GM06990 (cell line): ENCODE data around the gene EPSTI1.

Experiments
- DNase-seq: peaks from one replicate; pipeline ENCODE4 v3.0.0-alpha.2; 2011; ENCODE audit not compliant: insufficient read length; ENCODE audit errors: extremely low read depth
- H3K27me3 ChIP-seq: replicated peaks from 2 replicates; pipeline ENCODE4 v1.6.0; 2011; ENCODE audit warnings: low read length; ENCODE audit not compliant: control insufficient read depth, insufficient read depth
- H3K36me3 ChIP-seq: 2 replicates; pipeline ENCODE4 v1.5.1; 2011; ENCODE audit warnings: low read length; ENCODE audit not compliant: control insufficient read depth, insufficient read depth
- H3K4me3 ChIP-seq: replicated peaks from 2 replicates; pipeline ENCODE4 v1.5.1; 2011; ENCODE audit warnings: low read depth, mild to moderate bottlenecking, control low read depth, low read length
- TF ChIP-seq, protein P1 (sequence below): IDR thresholded peaks from 2 replicates; pipeline ENCODE4 v1.5.1; 2011; ENCODE audit warnings: low read length, control low read depth, mild to moderate bottlenecking, inconsistent platforms; ENCODE audit not compliant: insufficient read depth, poor library complexity, severe bottlenecking

EPSTI1 gene

GRCh38 chr13:43021926-43022670, 30.1 kb upstream of the EPSTI1 start:
- TF ChIP-seq, protein P1, sequence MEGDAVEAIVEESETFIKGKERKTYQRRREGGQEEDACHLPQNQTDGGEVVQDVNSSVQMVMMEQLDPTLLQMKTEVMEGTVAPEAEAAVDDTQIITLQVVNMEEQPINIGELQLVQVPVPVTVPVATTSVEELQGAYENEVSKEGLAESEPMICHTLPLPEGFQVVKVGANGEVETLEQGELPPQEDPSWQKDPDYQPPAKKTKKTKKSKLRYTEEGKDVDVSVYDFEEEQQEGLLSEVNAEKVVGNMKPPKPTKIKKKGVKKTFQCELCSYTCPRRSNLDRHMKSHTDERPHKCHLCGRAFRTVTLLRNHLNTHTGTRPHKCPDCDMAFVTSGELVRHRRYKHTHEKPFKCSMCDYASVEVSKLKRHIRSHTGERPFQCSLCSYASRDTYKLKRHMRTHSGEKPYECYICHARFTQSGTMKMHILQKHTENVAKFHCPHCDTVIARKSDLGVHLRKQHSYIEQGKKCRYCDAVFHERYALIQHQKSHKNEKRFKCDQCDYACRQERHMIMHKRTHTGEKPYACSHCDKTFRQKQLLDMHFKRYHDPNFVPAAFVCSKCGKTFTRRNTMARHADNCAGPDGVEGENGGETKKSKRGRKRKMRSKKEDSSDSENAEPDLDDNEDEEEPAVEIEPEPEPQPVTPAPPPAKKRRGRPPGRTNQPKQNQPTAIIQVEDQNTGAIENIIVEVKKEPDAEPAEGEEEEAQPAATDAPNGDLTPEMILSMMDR = no peak
- H3K36me3 ChIP-seq = no peaks in the 10 kb centered on the region
- no peaks in the 10 kb centered on the region for H3K27me3 ChIP-seq
- H3K4me3 ChIP-seq = no peak overlapping the region
- DNase-seq = no peak

GRCh38 chr13:43020794-43021193, 28.8 kb upstream of the EPSTI1 start:
- TF ChIP-seq, protein P1 = no peak
- no peak for DNase-seq
- Histone ChIP-seq H3K4me3 (no peak overlapping the region), H3K27me3 (no peaks in the 10 kb centered on the region), H3K36me3 (no peaks in the 10 kb centered on the region)

GRCh38 chr13:43019811-43020210, 27.8 kb upstream of the EPSTI1 start:
- no peaks in the 10 kb centered on the region for H3K36me3 ChIP-seq
- TF ChIP-seq, protein P1 = no peak
- no peak overlapping the region for H3K4me3 ChIP-seq
- no peak for DNase-seq
- no peaks in the 10 kb centered on the region for H3K27me3 ChIP-seq

DNA sequence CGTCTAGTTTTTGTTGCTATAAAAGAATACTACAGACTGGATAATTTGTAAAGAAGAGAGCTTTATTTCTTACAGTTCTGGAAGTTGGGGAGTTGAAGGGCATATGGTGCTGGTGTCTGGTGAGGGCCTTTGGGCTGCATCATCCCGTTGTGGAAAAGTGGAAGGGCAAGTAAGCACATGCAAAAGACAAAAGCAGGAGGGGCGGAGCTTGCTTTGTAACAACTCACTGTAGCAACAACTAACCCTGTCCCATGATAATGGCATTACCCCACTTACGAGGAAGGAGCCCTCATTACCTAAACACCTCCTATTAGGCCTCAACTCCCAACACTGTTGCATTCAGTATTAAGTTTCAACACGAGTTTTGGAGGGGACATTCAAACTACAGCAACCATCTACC, 24.2 kb upstream of the EPSTI1 start:
- Histone ChIP-seq H3K36me3 (no peaks in the 10 kb centered on the region), H3K4me3 (no peak overlapping the region), H3K27me3 (no peaks in the 10 kb centered on the region)
- no peak for DNase-seq
- TF ChIP-seq, protein P1 = no peak

DNA sequence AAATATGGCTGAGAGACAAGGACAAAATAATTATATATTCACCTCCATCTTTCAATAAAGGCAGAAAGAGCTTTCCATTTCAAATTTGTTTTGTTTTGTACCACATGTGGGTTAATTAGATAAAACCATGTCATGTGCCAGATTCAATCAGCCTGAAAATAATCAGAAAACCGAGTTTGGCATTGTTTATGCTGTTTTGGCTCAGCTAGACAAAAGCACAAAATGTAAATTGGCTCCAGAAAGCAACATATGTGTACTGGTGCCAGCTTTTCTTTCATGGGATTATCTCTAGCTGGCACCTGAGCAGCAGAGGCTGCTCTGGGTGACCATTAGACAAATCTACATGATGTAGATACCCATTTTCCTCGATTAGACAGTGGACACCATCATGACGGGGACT, 22.1 kb upstream of the EPSTI1 start:
- H3K27me3 ChIP-seq = no peaks in the 10 kb centered on the region
- H3K36me3 ChIP-seq = no peaks in the 10 kb centered on the region
- TF ChIP-seq, protein P1 = no peak
- DNase-seq = no peak
- H3K4me3 ChIP-seq = no peak overlapping the region

DNA sequence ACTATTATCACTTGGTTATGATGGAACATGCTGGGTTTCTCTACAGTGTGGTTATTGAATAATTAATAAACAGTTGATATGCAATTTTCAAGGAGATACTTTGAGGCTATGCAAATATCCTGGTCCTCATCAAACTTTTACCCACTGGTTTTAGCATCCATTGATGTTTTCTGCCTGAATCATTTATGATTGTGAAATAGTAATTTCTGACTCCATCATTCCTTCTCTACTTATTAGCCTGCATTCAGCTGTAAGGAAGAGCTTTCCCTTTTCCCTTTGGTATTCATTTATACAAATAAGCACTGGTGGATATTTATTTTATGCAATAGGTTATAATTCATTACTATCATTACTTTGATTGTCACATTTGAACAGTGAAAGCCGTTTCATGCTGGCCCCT, 17.5 kb upstream of the EPSTI1 start:
- no peak for DNase-seq
- no peak overlapping the region for H3K4me3 ChIP-seq
- H3K36me3 ChIP-seq = no peaks in the 10 kb centered on the region
- TF ChIP-seq, protein P1 = no peak
- no peaks in the 10 kb centered on the region for H3K27me3 ChIP-seq
